ENCODE data around the gene SKAP1.

Gene SKAP1

DNA sequence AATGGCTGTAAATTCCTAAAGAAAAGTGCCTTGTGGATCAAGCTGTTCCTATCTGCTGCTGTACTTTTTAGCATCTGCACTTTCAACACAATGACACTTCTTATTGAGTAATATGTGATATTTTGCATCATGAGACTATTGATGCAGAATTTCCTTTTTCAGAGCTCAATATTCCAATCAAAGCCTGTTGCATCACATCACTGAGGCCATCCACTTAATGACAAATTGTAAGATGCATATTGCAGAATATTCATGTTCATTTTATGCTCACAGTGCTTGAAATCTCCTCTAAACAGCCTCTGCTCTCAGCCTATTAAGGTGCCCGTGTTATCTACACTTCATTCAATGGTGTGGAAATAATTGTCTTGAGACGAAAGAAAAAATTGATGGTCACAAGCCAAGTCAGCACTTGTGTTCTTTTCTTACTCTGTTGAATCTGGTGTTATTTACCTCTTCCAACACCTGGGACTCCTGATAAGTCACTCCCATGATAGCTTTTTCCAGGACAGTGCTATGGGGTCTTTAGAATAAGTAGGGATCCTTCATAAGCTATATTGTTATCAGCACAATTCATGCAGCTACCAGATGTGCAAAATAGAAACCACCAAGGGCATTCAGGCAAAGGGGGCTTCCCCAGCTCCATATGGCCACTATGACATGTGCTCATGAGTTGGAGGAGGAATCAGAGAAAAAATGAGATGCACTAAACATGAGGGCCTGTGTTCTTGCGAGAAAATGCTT is 9.3 kb upstream of the SKAP1 start:
- peak overlapping the region; percentile 68 for H3K4me3 ChIP-seq (ENCODE audit: low read length, poor library complexity, severe bottlenecking)
- no peaks in the 10 kb centered on the region for H3K36me3 ChIP-seq (ENCODE audit: insufficient read depth, low read length)
- H3K9ac ChIP-seq (ENCODE audit: low read depth, low read length, poor library complexity, severe bottlenecking): peak overlapping the region; percentile 58
- H3K79me2 ChIP-seq (ENCODE audit: insufficient read depth, low read length): no peaks in the 10 kb centered on the region
- H3F3A ChIP-seq (ENCODE audit: low read depth): peaks cover 13% of the 10 kb centered on the region
- TF ChIP-seq, protein P1, sequence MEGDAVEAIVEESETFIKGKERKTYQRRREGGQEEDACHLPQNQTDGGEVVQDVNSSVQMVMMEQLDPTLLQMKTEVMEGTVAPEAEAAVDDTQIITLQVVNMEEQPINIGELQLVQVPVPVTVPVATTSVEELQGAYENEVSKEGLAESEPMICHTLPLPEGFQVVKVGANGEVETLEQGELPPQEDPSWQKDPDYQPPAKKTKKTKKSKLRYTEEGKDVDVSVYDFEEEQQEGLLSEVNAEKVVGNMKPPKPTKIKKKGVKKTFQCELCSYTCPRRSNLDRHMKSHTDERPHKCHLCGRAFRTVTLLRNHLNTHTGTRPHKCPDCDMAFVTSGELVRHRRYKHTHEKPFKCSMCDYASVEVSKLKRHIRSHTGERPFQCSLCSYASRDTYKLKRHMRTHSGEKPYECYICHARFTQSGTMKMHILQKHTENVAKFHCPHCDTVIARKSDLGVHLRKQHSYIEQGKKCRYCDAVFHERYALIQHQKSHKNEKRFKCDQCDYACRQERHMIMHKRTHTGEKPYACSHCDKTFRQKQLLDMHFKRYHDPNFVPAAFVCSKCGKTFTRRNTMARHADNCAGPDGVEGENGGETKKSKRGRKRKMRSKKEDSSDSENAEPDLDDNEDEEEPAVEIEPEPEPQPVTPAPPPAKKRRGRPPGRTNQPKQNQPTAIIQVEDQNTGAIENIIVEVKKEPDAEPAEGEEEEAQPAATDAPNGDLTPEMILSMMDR (conservative IDR thresholded peaks at IDR 0.05; ENCODE audit: low read length): no peak
- peaks cover 72% of the 10 kb centered on the region for H3K4me1 ChIP-seq (ENCODE audit: insufficient read depth, low read length, poor library complexity, severe bottlenecking)
- H2AFZ ChIP-seq (ENCODE audit: low read length): no peak overlapping the region
- H3K9me2 ChIP-seq (replicated peaks; ENCODE audit: low read depth, low read length): no peaks in the 10 kb centered on the region
- H3K9me3 ChIP-seq (ENCODE audit: insufficient read depth, low read depth, low read length): no peaks in the 10 kb centered on the region
- H3K4me2 ChIP-seq (ENCODE audit: low read depth, low read length, poor library complexity, severe bottlenecking): peak overlapping the region; percentile 94
- H3K27me3 ChIP-seq (ENCODE audit: insufficient read depth, low read length, poor library complexity, severe bottlenecking): no peaks in the 10 kb centered on the region
- no peaks in the 10 kb centered on the region for H4K20me1 ChIP-seq (ENCODE audit: insufficient read depth, low read length, poor library complexity, severe bottlenecking)

DNA sequence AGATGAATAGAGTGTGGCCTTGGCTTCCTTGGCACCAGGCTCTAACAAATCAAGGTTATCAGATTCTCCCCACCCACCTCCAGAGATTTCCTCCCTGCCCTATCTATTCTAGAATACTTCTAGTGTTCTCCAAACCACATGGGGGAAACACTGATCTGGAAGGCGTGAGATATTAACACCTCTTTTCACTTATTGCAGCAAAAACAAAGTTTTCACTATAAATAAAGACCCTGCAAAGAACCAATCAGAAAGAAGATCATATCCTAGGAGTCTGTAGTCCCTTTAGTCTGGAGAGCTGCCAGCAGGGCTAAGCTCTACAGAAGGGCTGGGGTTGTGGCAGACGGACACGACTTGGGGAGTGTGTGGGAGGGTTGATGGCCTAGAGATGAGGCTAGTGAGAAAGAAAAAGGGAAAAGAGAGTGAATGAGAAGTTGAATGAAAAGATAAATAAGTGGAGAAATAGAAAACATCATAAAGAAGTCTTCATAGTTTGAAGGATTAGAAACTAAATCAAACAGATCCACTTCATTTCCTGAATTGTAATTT is 8.6 kb upstream of the SKAP1 start:
- Histone ChIP-seq H3K9me3 (ENCODE audit: insufficient read depth, low read depth, low read length) (no peaks in the 10 kb centered on the region), H2AFZ (ENCODE audit: low read length) (no peak overlapping the region), H4K20me1 (ENCODE audit: insufficient read depth, low read length, poor library complexity, severe bottlenecking) (no peaks in the 10 kb centered on the region), H3K9me2 (replicated peaks; ENCODE audit: low read depth, low read length) (no peaks in the 10 kb centered on the region), H3K27me3 (ENCODE audit: insufficient read depth, low read length, poor library complexity, severe bottlenecking) (no peaks in the 10 kb centered on the region), H3K79me2 (ENCODE audit: insufficient read depth, low read length) (no peaks in the 10 kb centered on the region), H3K4me3 (ENCODE audit: low read length, poor library complexity, severe bottlenecking) (no peak overlapping the region), H3K4me2 (ENCODE audit: low read depth, low read length, poor library complexity, severe bottlenecking) (peak overlapping the region; percentile 94), H3K36me3 (ENCODE audit: insufficient read depth, low read length) (no peaks in the 10 kb centered on the region), H3F3A (ENCODE audit: low read depth) (peaks cover 13% of the 10 kb centered on the region), H3K4me1 (ENCODE audit: insufficient read depth, low read length, poor library complexity, severe bottlenecking) (peaks cover 67% of the 10 kb centered on the region), H3K9ac (ENCODE audit: low read depth, low read length, poor library complexity, severe bottlenecking) (no peak overlapping the region)
- TF ChIP-seq, protein P1 (conservative IDR thresholded peaks at IDR 0.05; ENCODE audit: low read length): no peak
- TF ChIP-seq EZH2phosphoT487 (IDR thresholded peaks at IDR 0.05; ENCODE audit: borderline replicate concordance): no peak

DNA sequence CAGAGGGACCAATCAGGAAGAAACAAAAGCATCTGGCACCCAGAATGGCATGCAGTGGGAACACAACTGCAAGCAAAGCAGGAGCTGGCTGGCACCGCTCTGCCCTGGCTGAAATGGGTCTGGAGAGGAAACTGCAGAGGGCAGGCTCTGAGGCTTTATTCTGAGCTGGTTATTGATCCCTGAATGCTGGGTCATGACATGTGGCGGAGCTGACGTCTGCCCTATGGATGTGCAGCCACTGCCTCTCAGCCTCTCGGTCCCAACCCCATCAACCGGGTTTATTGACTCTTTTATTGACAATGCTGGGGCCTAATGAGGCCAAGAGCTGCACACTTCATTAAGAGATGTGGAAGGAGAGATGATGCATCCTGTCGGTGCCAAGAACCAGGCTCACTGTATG is 3.9 kb upstream of the SKAP1 start:
- Histone ChIP-seq H3K4me3 (ENCODE audit: low read length, poor library complexity, severe bottlenecking) (no peak overlapping the region), H3K4me2 (ENCODE audit: low read depth, low read length, poor library complexity, severe bottlenecking) (no peak overlapping the region), H3K79me2 (ENCODE audit: insufficient read depth, low read length) (no peaks in the 10 kb centered on the region), H3K4me1 (ENCODE audit: insufficient read depth, low read length, poor library complexity, severe bottlenecking) (peaks cover 28% of the 10 kb centered on the region), H3K27me3 (ENCODE audit: insufficient read depth, low read length, poor library complexity, severe bottlenecking) (no peaks in the 10 kb centered on the region), H3K9me3 (ENCODE audit: insufficient read depth, low read depth, low read length) (no peaks in the 10 kb centered on the region), H3F3A (ENCODE audit: low read depth) (no peaks in the 10 kb centered on the region), H3K9ac (ENCODE audit: low read depth, low read length, poor library complexity, severe bottlenecking) (no peak overlapping the region), H3K9me2 (replicated peaks; ENCODE audit: low read depth, low read length) (no peaks in the 10 kb centered on the region), H3K36me3 (ENCODE audit: insufficient read depth, low read length) (no peaks in the 10 kb centered on the region), H4K20me1 (ENCODE audit: insufficient read depth, low read length, poor library complexity, severe bottlenecking) (no peaks in the 10 kb centered on the region), H2AFZ (ENCODE audit: low read length) (no peak overlapping the region)
- TF ChIP-seq EZH2phosphoT487 (IDR thresholded peaks at IDR 0.05; ENCODE audit: borderline replicate concordance): no peak
- TF ChIP-seq, protein P1 (conservative IDR thresholded peaks at IDR 0.05; ENCODE audit: low read length): no peak
